Lower lobe of right lung (tissue), 2 donors: ENCODE measurements around the gene SLC6A11. TPM values are rescaled to one million over a fixed set of nuclear protein-coding genes. Genes with fewer than 3 reads are reported as not detected.

Experiments used
- ATAC-seq, 2 donors: fragments of 200-7000 bp; cut with Tn5 transposase; one replicate each; pipeline ENCODE4 v1.9.1; 2020 to 2022; ENCODE audit warnings: mild to moderate bottlenecking in 2 of 2, moderate library complexity in 2 of 2
- DNase-seq: peaks from one replicate; pipeline ENCODE4 v3.0.0-alpha.2; 2020
- H3K27ac ChIP-seq: fragments of 200-600 bp; one replicate; pipeline ENCODE4 v1.8.0; 2022
- H3K27me3 ChIP-seq: fragments of 200-600 bp; one replicate; pipeline ENCODE4 v1.8.0; 2022; ENCODE audit warnings: low read depth
- H3K36me3 ChIP-seq: fragments of 200-600 bp; one replicate; pipeline ENCODE4 v1.8.0; 2022; ENCODE audit warnings: mild to moderate bottlenecking
- H3K4me1 ChIP-seq: fragments of 200-600 bp; one replicate; pipeline ENCODE4 v1.8.0; 2022
- H3K4me3 ChIP-seq: fragments of 200-600 bp; one replicate; pipeline ENCODE4 v1.8.0; 2022; ENCODE audit warnings: mild to moderate bottlenecking
- H3K9me3 ChIP-seq: fragments of 200-600 bp; one replicate; pipeline ENCODE4 v1.8.0; 2022
- intact Hi-C: fragments of 100-400 bp; cut with DNase I; formaldehyde crosslinking; loops from one replicate; pipeline ENCODE4 v1.11.0; 2022
- total RNA-seq: library from RNA; stranded (reverse); fragmentation: NEBNext Ultra II Directional; extraction: Animal tissue kit (Norgen Biotek cat#: 25700); gene quantifications from one replicate; pipeline ENCODE4 v1.2.1, GENCODE V29; 2021
- TF ChIP-seq, protein P1 (sequence below): fragments of 200-600 bp; IDR thresholded peaks from one replicate; pipeline ENCODE4 v1.8.0; 2022; ENCODE audit warnings: antibody characterized with exemption, mild to moderate bottlenecking
- donor health status: DM: no; HTN: yes; CAD: no; lungs with severe emphysema.

Gene SLC6A11
- total RNA-seq, 1 donor from 2014 or later, result not detected

DNA sequence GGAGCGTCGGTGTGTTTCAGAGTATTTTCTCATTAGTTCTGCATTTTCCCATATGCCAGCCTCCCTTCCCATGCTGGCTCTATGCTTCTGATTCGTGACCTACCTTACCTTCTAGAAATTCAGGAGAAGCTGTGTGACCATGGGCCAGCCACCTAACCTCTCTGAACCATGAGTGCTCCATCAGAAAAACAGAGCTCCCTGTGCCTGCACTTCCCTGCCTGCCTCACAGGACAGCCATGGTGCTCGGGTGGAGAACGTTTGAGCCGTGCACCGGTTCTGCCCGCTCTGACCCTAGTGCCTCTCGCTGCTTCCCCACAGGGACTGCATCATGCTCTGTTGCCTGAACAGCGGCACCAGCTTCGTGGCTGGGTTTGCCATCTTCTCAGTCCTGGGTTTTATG, 102.0 kb downstream of the SLC6A11 start:
- H3K4me1 ChIP-seq, result no peaks in the 10 kb centered on the region
- TF ChIP-seq, protein P1, sequence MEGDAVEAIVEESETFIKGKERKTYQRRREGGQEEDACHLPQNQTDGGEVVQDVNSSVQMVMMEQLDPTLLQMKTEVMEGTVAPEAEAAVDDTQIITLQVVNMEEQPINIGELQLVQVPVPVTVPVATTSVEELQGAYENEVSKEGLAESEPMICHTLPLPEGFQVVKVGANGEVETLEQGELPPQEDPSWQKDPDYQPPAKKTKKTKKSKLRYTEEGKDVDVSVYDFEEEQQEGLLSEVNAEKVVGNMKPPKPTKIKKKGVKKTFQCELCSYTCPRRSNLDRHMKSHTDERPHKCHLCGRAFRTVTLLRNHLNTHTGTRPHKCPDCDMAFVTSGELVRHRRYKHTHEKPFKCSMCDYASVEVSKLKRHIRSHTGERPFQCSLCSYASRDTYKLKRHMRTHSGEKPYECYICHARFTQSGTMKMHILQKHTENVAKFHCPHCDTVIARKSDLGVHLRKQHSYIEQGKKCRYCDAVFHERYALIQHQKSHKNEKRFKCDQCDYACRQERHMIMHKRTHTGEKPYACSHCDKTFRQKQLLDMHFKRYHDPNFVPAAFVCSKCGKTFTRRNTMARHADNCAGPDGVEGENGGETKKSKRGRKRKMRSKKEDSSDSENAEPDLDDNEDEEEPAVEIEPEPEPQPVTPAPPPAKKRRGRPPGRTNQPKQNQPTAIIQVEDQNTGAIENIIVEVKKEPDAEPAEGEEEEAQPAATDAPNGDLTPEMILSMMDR, result no peak
- H3K27ac ChIP-seq, result no peak overlapping the region

GRCh38 chr3:10919636-10920035, 103.6 kb downstream of the SLC6A11 start:
- H3K4me3 ChIP-seq, result no peak overlapping the region
- no peak overlapping the region for H3K27ac ChIP-seq
- TF ChIP-seq, protein P1, result no peak
- intact Hi-C loops, result no loop called here
- no peak for ATAC-seq
- DNase-seq, result no peak
- H3K27me3 ChIP-seq, result no peaks in the 10 kb centered on the region
- no peaks in the 10 kb centered on the region for H3K36me3 ChIP-seq
- no peaks in the 10 kb centered on the region for H3K4me1 ChIP-seq
- H3K9me3 ChIP-seq, result no peaks in the 10 kb centered on the region

More for the DNA sequence above, 102.0 kb downstream of the SLC6A11 start:
- intact Hi-C loops, result no loop called here
- Histone ChIP-seq H3K27me3 (no peaks in the 10 kb centered on the region), H3K4me3 (no peak overlapping the region), H3K9me3 (no peaks in the 10 kb centered on the region), H3K36me3 (no peaks in the 10 kb centered on the region)
- ATAC-seq (no peak), DNase-seq (no peak)

DNA sequence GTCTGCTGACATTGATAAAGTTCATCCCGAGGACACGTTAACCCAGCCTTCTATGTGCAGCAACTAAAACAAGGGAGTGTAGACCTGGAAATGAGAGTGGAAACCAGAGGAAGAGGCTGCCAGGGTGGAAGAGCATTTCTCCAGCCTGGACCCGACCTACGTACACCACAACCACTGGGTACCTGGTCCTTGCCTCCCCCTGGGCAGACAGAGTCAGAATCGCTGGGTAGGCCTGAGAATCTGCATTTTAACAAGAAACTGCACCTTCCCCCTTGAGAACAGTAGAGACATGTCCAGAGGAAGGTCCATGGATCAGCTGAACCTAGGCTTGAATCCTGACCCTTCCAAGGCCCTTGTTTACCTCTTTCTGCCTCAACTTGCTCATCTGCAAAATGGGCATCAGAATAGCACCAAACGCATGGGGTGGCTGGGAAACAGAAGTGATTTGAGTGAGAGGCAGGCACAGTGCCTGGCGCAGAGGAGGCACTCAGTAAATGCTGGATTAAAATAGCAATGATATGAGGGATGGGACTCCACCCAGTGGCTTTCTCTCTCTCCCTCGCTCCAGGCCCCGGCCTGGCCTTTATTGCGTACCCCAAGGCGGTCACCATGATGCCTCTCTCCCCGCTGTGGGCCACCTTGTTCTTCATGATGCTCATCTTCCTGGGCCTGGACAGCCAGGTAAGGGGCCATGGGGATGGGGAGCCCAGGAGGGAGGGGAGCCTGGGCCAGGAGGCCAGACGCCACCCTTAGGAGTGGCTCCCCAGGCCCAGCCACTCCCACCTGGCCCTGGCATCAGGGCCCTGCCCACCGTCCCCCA, 109.6 kb downstream of the SLC6A11 start:
- no peak for ATAC-seq
- Histone ChIP-seq H3K27ac (no peak overlapping the region), H3K9me3 (no peaks in the 10 kb centered on the region), H3K4me1 (no peaks in the 10 kb centered on the region), H3K27me3 (peaks cover under 1% of the 10 kb centered on the region), H3K36me3 (no peaks in the 10 kb centered on the region), H3K4me3 (no peak overlapping the region)
- intact Hi-C loops, result no loop called here
- DNase-seq, result no peak
- TF ChIP-seq, protein P1, result no peak

GRCh38 chr3:10926256-10926810, 110.3 kb downstream of the SLC6A11 start:
- DNase-seq, result no peak
- no peaks in the 10 kb centered on the region for H3K4me1 ChIP-seq
- peak in 1 of 2 donors; percentile 9 for ATAC-seq
- no peak overlapping the region for H3K4me3 ChIP-seq
- no peaks in the 10 kb centered on the region for H3K36me3 ChIP-seq
- no peaks in the 10 kb centered on the region for H3K9me3 ChIP-seq
- TF ChIP-seq, protein P1, result no peak
- H3K27ac ChIP-seq, result no peak overlapping the region
- intact Hi-C loops, result no loop called here
- H3K27me3 ChIP-seq, result peaks cover 8% of the 10 kb centered on the region

DNA sequence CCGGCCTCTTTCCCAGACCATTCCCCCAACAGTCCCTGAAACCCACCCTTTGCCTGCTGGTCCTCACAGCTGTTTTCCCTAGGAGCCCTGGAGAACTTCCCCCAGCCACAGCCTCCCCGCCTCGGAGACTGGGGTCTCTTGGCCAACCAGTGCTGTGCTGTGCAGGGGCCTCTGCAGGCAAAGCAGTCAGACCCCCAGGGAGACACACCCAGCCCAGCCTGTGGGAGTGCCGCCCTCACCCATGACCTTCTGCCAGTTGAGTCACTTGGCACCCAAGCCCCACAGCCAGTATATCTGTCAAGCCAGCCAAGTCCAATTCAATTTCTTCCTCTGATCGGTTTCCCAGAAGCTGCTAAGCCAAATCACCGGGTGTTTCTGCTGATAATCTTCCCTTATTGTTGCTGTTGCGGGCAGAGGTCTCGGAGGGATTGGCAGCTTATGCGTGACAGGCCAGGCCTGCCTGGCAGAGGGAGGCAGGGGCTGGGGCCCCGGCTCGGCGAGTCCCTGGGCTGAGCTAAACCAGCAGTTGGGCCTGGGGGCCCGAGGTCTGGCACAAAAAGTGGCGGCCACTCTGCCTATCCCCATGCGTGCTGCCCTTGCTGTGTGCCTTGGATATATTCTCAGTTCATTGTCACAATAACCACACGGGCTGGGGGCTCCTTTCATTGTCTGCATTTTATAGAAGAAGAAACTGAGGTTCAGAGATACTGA, 110.9 kb downstream of the SLC6A11 start:
- no peaks in the 10 kb centered on the region for H3K9me3 ChIP-seq
- H3K27me3 ChIP-seq, result peaks cover 8% of the 10 kb centered on the region
- no peak overlapping the region for H3K4me3 ChIP-seq
- TF ChIP-seq, protein P1, result no peak
- intact Hi-C loops, result no loop called here
- no peaks in the 10 kb centered on the region for H3K36me3 ChIP-seq
- H3K4me1 ChIP-seq, result no peaks in the 10 kb centered on the region
- DNase-seq (no peak), ATAC-seq (peak; percentile 12 to 13)
- no peak overlapping the region for H3K27ac ChIP-seq
